NCI-H2196 (cell line): ENCODE measurements around the gene TBCB.
A peak's percentile ranks its signal among the peaks of the same experiment; 100 is the strongest.
"Not testable (repeated sequence)": the region's sequence is repeated elsewhere in the genome, so short reads cannot be mapped to it uniquely, and the experiment has no call there.

Source experiments
- DNase-seq: peaks from one replicate; lab custom pipeline; 2025; ENCODE audit not compliant: unreplicated experiment; lab: John Stamatoyannopoulos, UW

TBCB gene, protein sequence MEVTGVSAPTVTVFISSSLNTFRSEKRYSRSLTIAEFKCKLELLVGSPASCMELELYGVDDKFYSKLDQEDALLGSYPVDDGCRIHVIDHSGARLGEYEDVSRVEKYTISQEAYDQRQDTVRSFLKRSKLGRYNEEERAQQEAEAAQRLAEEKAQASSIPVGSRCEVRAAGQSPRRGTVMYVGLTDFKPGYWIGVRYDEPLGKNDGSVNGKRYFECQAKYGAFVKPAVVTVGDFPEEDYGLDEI

DNA sequence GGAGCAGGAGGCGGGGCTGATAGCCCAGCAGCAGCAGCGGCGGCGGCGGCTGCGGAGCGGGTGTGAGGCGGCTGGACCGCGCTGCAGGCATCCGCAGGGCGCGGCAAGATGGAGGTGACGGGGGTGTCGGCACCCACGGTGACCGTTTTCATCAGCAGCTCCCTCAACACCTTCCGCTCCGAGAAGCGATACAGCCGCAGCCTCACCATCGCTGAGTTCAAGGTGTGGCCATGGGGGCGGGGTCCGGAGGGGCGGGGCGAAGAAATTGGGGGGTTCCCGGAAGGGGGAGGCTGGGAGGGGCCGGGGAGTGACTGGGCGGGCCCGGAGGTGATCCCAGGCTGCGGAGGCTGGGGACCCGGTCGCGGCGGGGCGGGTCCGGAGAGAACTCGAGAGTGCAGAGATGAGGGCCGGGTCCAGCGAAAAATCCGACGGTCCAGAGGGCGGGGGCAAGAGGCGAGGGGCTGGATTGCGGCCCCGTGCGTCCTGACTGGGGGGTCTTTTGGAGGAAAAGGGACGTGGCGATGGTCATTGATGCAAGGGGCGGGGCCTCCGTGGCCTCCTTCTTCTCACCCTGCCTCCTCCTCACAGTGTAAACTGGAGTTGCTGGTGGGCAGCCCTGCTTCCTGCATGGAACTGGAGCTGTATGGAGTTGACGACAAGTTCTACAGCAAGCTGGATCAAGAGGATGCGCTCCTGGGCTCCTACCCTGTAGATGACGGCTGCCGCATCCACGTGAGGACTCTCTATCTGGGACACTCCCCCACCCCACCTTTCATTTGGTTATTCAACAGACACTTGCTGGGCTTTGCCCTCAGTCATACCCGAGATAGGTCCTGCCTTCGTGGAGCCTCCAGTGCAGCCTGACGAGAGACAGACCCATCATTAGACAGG, at the start of gene TBCB:
TSS of gene TBCB (plus strand) at position 16 of the 891 bp plus-strand sequence. CDS start at position 109, 93 bp downstream.
- DNase-seq = peak; percentile 75

DNA sequence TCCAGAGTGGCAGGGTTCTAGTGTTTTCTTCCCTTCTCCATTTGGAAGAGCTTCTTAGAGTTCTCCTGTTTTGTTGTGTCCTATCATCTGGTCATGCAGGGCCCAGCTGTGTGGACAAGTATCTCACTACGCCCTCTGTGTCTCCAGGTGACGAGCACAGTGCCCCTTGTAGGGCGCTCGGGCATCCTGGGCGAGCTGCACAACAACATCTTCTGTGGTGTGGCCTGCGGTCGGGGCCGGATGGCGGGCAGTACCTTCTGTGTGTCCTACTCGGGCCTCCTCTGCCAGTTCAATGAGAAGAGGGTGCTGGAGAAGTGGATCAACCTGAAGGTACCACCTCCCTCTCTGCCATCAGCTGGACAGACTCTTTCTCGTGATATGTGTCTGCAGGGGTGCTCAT, 47.6 kb upstream of the TBCB start:
- DNase-seq = no peak

DNA sequence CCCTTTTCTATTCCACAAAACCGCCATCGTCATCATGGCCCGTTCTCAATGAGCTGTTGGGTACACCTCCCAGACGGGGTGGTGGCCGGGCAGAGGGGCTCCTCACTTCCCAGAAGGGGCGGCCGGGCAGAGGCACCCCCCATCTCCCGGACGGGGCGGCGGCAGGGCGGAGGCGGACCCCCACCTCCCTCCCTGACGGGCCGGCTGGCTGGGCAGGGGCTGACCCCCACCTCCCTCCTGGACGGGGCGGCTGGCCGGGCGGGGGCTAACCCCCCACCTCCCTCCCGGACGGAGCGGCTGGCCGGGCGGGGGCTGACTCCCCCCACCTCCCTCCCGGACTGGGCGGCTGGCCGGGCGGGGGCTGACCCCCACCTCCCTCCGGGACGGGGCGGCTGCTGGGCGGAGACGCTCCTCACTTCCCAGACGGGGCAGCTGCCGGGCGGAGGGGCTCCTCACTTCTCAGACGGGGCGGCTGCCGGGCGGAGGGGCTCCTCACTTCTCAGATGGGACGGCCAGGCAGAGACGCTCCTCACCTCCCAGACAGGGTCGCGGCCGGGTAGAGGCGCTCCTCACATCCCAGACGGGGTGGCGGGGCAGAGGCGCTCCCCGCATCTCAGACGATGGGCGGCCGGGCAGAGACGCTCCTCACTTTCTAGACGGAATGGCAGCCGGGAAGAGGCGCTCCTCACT, 46.3 kb upstream of the TBCB start:
- DNase-seq = not testable (repeated sequence)

DNA sequence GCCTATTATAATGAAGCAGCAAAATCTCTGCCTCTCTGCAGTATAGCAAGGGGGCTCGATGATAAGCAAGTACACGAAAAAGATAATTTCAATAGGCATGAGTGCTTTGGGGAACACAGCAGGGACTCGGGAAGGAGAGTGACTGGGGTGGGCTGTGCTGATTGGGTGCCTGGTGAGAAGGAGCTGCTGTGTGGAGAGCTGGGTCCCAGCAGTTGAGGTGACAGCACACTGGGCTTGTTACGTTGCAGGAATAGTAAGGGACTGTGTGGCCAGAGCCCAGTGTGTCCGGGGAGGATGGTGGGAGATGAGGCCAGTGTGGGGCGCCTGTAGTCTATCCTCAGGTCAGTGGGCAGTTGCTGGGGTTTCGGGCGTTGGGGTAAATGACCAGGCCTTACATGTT, 43.2 kb upstream of the TBCB start:
- no peak for DNase-seq

DNA sequence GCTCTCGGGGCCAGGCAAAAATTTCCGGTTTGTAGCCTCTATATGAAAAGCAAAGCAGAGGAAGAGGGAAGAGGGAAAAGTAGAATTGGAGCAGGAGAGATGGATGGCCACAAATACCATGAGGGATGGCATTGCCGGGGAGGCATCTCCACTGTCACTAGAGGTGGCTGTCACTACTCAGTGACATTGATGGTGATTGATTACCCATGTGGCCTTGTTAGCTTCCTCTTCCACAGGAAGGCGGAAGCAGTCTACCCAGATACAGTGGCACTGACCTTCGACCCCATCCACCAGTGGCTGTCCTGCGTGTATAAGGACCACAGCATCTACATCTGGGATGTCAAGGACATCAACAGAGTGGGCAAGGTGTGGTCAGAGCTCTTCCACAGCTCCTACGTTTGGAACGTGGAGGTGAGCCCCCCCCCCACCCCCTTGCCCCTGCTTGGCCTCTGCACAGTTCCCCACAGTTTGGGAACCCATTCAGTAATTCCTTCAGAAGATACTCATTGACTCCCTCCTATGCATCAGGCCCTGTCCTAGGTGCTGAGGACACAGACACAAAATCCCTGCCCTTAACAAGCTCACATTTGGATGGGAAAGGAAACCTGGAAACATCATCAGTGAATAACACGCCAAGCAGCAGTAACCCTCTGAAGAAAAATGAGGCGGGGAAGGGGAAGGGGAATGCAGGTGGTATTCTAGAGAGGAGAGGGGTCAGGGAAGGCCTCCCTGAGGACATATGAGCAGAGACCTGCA, 42.0 kb upstream of the TBCB start:
- no peak for DNase-seq

DNA sequence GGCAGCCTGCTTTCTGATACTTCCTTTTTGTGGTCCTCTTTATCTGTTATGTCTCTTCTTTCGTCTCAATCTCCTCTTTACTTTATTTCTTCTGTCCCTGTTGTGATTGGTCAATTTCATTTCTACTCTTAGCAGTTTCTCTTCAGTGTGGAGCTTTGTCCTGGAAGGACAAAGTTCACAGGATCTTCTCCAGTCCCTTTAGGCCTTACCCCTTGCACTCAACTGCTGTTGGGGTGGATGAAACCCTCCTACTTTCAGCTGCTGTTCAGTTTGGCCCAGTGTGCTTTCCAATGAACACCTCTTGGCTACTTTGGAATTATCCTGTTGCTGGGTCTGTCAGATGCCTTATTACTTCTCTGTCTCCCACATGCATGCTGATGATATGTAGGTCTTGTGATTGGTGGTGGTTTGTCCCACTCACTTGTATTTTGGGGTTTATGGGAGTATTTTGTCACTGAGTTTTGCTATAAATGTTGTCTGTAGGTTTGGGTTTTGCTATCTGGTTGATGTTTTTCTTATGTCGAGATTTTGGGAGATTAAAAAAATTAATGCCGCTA, 35.8 kb upstream of the TBCB start:
- no peak for DNase-seq

DNA sequence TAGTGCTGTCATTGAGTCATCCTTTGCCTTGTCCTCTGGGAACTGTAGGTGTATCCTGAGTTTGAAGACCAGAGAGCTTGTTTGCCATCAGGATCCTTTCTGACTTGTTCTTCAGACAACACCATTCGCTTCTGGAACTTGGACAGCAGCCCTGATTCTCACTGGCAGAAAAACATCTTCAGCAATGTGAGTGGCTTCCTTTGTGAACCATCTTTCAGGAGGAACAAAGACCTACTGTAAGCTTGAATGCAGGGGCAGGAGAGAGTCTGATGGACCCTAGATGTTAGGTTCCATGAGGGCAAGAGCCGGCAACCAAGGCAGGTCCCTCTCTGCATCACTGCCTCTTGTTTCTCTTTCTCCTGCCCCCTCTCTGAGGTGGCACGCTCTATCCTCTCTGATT, 33.9 kb upstream of the TBCB start:
- DNase-seq = no peak

DNA sequence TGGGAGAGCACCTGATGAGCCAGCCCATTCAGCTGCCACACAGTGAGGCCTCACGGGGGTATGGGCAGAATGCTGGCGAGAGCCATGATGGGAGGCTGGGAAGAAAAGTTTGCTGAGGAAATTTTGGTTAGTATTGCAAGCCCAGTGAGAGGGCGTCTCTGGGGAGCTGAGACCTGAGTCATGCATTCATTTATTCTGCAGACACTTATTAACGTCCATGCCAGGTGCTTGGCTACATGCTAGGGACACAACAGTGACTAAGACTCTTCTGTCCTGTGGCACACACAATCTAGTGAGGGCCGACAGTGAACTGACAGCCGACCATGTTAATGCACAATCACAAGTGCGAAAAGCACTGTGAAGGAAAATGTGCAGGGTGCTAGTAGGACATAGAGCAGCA, 33.4 kb upstream of the TBCB start:
- DNase-seq = no peak

DNA sequence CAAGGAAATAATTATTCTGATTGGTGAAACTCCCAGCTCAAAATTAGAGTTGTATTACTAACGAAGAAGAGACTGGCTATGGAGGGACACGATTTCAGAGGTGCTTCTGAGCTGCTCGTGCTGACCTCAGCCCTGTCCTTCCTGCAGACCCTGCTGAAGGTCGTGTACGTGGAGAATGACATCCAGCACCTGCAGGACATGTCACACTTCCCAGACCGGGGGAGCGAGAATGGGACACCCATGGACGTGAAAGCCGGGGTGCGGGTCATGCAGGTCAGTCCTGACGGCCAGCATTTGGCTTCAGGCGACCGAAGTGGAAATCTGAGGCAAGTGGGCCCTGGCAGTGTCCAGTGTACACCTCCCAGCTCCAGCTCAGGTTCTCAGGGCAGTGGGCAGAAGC, 32.4 kb upstream of the TBCB start:
- DNase-seq = no peak

DNA sequence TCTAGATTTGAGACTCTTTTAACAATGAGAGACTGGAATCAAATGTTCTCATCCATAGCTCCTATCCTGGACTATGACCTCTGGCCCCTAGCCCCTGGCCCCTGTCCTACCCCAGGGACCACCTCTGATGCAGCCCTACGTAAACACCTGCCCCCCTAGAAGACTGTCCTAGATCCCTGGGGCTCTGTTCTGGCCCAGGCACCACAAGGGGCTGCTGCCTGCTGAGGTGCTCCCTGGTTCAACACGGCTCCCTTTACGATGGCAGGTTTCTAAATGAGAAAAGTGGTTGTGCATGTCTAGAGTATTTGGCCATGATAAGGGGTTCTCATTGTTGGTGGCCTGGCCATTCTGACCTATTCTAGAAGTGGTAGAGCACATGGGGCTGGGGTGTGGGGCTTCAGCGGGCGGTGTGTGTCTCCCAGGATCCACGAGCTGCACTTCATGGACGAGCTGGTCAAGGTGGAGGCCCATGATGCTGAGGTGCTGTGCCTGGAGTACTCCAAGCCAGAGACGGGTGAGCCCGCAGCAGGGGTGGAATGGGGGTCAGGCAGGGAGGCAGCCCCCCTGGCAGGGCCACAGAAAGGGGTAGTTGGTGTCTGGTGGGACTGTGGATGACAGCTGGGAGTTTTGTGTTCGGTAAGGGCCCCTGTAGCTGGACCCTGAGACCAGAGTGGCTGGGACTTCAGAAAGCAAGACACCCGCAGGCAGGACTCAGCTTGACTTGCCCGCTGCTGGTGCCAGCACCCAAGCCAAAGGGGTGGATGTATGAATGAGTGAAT, 30.8 kb upstream of the TBCB start:
- DNase-seq = no peak

DNA sequence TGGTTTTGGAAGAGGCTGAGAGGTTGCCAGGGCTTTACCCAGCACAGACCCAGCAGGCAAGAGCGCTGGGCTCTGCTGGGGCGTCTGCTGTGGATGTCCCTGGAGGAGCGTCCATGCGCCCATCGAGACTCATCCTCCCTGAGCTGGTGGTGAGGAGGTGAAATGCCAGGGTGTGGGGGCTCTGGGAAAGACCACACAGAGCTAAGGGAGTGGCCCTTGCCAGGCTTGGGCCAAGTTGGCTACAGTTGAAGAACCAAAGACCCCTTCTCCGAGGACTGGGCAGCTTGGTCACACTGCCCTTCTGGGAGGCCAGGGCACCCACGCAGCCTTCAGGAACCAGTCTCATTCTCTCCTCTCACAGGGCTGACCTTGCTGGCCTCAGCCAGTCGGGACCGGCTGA, 28.9 kb upstream of the TBCB start:
- DNase-seq = no peak

DNA sequence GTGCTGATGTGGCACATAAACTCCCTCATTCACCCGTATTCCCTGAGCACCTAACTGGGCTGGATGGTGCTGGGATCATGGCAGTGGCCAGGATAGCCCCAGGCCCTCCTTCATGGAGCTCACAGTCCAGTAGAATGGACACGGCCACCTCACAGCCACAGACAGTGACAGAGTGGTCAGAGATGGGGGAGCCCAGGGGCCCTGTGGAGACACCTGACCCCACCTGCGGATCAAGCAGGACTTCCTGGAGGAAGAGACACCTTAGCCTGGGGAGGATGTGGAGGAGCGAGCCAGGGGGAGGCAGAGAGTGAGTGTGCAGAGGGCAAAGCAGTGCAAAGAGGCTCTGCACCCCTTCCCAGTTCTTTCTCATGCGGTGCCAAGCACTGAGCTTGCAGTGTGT, 25.4 kb upstream of the TBCB start:
- no peak for DNase-seq

DNA sequence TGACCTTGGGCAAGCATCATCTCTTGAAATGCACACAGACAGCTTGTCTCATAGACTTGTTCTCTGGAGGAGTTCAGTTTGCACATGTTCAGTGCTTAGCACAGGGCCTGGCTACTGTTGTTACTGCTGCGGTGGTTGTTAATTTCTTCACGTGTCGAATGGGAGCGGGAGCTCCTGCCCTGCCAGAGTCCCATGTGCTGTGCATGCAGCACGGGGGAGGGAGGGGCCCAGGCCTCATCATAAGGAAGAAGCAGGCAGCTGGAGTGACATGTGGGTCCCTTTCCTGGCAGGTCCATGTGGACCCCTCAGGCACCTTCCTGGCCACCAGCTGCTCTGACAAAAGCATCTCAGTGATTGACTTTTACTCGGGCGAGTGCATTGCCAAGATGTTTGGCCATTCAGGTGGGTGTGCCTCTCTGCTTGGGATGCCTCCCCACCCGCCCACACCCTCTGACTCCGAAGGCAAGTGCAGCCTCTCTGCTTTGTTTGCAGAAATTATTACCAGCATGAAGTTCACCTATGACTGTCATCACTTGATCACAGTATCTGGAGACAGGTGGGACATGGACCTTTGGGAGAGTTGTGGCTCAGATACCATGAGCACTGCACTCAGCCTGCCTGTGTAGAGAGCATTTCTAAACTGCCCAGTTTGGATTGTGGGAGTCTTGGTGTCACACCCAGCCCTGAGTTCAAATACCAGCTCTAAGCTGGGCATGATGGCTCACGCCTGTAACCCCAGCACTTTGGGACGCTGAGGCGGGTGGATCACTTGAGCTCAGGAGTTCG, 24.2 kb upstream of the TBCB start:
- DNase-seq = no peak

DNA sequence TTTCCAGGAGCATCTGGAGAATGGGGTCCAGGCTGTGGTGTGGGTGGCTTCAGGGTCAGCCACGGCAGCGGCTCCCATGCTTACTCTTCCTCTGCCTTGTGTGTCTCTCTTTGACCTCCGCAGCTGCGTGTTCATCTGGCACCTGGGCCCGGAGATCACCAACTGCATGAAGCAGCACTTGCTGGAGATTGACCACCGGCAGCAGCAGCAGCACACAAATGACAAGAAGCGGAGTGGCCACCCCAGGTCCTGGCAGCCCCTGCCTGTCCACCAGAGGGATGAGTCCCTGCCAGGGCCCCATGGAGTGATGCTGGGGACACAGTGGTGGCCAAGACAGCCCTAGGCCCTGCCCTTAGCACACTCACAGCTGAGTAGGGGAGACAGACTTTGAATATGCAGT, 22.7 kb upstream of the TBCB start:
- no peak for DNase-seq

DNA sequence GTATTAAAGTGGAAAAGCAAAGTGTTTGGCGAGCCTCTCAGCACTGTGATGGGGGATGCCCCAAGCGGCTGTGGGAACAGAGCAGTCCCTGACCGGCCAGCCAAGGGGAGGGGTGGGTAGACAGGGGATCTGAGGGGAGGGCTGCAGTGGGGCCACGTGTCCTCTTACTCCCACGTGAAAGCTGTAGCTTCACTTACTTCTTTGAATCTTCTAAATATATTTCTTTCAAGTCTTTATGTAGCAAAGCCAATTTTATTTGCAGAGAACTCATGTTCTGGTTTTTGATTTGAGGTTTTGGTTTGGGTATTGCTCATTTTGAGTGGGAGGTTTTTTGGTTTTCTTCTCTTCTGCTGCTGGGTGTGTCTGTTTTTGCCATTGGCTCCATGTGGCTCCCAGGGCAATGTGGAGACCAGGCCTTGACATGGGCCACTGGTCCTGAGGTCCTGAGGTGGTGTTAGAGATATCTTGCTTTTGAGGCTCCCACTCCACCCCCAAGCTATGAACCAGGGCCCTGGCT, 22.1 kb upstream of the TBCB start:
- no peak for DNase-seq

DNA sequence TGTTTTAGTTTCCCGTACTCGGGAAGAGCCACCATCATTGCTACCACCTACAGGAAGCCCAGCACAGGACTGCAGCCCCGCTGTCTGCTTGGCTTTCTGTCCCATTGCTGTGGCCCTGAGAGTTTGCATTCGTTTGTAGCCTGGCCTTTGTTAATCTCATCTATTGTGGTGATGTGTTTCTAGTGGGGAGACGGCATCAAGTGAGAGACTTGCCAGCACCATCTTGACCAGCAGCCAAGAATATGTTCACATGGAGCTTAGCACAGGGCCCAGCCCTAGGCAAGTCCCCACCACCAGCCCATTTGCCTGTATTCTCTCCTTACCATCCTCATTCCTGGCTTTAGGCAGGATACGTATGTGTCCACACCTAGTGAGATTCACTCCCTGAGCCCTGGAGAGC, 21.6 kb upstream of the TBCB start:
- no peak for DNase-seq

DNA sequence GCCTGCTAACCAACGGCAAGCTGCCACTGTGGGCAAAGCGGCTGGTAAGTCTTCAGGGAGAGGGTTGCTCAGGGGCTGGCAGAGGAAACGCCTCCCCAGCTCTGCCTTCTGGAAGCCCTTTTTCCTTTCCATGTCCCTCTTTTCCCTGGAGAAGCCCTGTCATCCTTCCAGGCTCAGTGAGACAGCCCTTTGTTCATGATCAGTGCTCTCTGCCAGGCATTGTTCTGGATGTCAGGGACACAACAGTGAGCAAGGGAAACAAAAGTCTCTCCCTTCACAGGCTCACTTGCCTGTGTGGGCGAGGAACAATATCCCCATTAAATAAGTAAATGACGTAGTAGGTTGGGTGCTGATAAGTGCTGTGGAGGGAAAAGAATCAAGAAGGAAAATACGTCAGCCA, 18.2 kb upstream of the TBCB start:
- no peak for DNase-seq

DNA sequence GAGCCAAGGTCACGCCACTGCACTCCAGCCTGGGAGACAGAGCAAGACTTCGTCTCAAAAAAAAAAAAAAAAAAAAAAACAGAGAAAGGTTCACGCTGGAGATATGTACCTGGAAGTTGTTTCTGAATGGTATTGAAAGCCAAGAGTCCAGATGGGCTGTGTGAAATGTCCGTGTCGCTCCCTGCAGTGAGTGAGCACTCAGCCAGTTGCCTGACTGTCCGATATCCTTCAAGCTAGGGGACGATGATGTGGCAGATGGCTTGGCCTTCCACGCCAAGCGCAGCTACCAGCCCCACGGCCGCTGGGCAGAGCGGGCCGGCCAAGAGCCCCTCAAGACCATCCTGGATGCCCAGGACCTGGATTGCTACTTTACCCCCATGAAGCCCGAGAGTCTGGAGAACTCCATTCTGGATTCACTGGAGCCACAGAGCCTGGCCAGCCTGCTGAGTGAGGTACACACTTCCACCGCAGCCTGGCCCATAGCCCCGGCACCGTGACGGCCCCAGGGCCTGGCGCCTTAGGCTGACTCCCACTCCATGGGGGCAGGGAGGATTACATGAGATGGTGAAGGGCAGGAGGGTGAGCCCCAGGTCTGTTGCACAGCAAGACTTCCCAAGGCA, 16.0 kb upstream of the TBCB start:
- DNase-seq = no peak

DNA sequence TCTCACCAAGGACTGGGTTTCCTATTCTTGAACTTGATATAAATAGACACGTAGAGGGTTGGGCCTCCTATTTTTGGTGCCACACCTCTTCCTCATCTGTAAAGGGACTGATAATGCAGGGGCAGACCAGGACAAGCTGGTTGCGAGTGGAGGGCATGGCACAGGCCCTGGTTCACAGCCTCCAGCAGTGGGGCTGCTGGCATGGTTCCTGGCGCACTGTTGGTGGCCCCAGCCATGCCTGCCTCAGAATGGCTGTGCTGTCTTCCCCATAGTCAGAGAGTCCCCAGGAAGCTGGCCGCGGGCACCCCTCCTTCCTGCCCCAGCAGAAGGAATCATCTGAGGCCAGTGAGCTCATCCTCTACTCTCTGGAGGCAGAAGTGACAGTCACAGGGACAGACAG, 14.8 kb upstream of the TBCB start:
- no peak for DNase-seq
